ENCODE data around the gene SYCP3.

DNA sequence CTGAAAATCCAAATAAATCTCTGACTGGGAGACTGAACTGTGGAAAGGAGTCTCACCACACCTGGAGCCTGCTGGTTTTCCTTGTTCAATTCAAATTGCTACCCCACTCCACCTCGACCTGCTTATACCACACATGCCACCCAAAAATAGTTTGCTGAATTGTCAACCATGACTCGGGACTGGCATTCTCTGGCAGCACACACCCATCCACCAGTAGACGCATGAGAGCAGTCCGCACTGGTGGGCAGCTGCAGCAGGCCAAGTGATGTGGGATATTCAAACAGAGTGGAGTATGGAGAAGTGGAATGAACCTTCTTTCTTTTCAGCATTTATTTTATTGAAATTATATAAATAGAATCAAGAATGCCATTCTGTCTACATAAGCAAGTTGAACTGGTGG is 38.7 kb upstream of the SYCP3 start:
- TF ChIP-seq CTCF (IDR thresholded peaks at IDR 0.05; ENCODE audit: low read depth, low read length, poor library complexity, severe bottlenecking), result no peak
- TF ChIP-seq EZH2phosphoT487 (IDR thresholded peaks at IDR 0.05; ENCODE audit: borderline replicate concordance, low read length), result no peak
